ACC112 (cell line): Measurements from ENCODE around the gene EWSR1.

Experiments used
- H2AFZ ChIP-seq: fragments of 200-600 bp; sonication (generic); one replicate; pipeline ENCODE4 v1.6.0; 2017; ENCODE audit warnings: antibody characterized with exemption, low read length; ENCODE audit not compliant: unreplicated experiment
- H3K27ac ChIP-seq: fragments of 200-600 bp; sonication (generic); 2 replicates; pipeline ENCODE4 v1.5.1; 2014; ENCODE audit warnings: low read depth, mild to moderate bottlenecking, antibody characterized with exemption, low read length, moderate library complexity
- H3K27me3 ChIP-seq: fragments of 200-600 bp; sonication (generic); 2 replicates; pipeline ENCODE4 v1.6.1; 2014; ENCODE audit warnings: mild to moderate bottlenecking, antibody characterized with exemption, low read length, moderate library complexity, mixed read lengths; ENCODE audit not compliant: insufficient read depth
- H3K36me3 ChIP-seq: fragments of 200-600 bp; sonication (generic); 2 replicates; pipeline ENCODE4 v1.6.1; 2016; ENCODE audit warnings: mild to moderate bottlenecking, antibody characterized with exemption, low read length, moderate library complexity, mixed read lengths; ENCODE audit not compliant: insufficient read depth
- H3K4me1 ChIP-seq: fragments of 200-600 bp; sonication (generic); one replicate; pipeline ENCODE4 v1.6.1; 2016; ENCODE audit warnings: low read length, mixed read lengths; ENCODE audit not compliant: insufficient read depth, unreplicated experiment, control insufficient read depth
- H3K4me3 ChIP-seq: fragments of 200-600 bp; sonication (generic); 2 replicates; pipeline ENCODE4 v1.5.1; 2014; ENCODE audit warnings: mild to moderate bottlenecking, low read depth, low read length
- H3K79me2 ChIP-seq: fragments of 200-600 bp; sonication (generic); one replicate; pipeline ENCODE4 v1.6.0; 2016; ENCODE audit warnings: low read length; ENCODE audit not compliant: control insufficient read depth, unreplicated experiment, insufficient read depth

Gene EWSR1

GRCh38 chr22:29308148-29308790, 40.2 kb downstream of the EWSR1 start:
- Histone ChIP-seq H3K4me1 (peaks cover 17% of the 10 kb centered on the region), H3K27ac (no peak overlapping the region), H3K4me3 (peak overlapping the region; percentile 79; the same call in 1 of the 2 replicates)

GRCh38 chr22:29308791-29309262, 40.8 kb downstream of the EWSR1 start:
- Histone ChIP-seq H3K4me3 (no peak overlapping the region), H3K79me2 (no peaks in the 10 kb centered on the region), H3K4me1 (peaks cover 17% of the 10 kb centered on the region), H3K36me3 (no peaks in the 10 kb centered on the region), H2AFZ (no peak overlapping the region), H3K27ac (no peak overlapping the region), H3K27me3 (peaks cover 7% of the 10 kb centered on the region; the same call in 1 of the 2 replicates)

More at GRCh38 chr22:29308148-29308790, 40.2 kb downstream of the EWSR1 start:
- Histone ChIP-seq H3K36me3 (no peaks in the 10 kb centered on the region), H3K27me3 (peaks cover under 1% of the 10 kb centered on the region; the same call in 1 of the 2 replicates), H3K79me2 (no peaks in the 10 kb centered on the region), H2AFZ (no peak overlapping the region)

- Histone ChIP-seq H2AFZ (no peak overlapping the region), H3K36me3 (no peaks in the 10 kb centered on the region), H3K4me3 (no peak overlapping the region), H3K27ac (no peak overlapping the region), H3K27me3 (peaks cover 13% of the 10 kb centered on the region), H3K4me1 (peaks cover 17% of the 10 kb centered on the region), H3K79me2 (no peaks in the 10 kb centered on the region)
These were observed 41.4 kb downstream of the EWSR1 start for GRCh38 chr22:29309332-29310064.

GRCh38 chr22:29310065-29310862, 42.2 kb downstream of the EWSR1 start:
- Histone ChIP-seq H3K27me3 (peaks cover 21% of the 10 kb centered on the region), H3K27ac (peak overlapping the region; percentile 64), H3K79me2 (no peaks in the 10 kb centered on the region), H2AFZ (no peak overlapping the region), H3K4me3 (no peak overlapping the region), H3K4me1 (peaks cover 17% of the 10 kb centered on the region), H3K36me3 (no peaks in the 10 kb centered on the region)

- Histone ChIP-seq H3K4me3 (peak overlapping the region; percentile 45; the same call in 1 of the 2 replicates), H3K36me3 (no peaks in the 10 kb centered on the region), H2AFZ (no peak overlapping the region), H3K79me2 (no peaks in the 10 kb centered on the region), H3K27ac (peak overlapping the region; percentile 75), H3K27me3 (peaks cover 24% of the 10 kb centered on the region), H3K4me1 (peaks cover 17% of the 10 kb centered on the region)
These were observed 42.8 kb downstream of the EWSR1 start for GRCh38 chr22:29310863-29311339.

GRCh38 chr22:29311464-29312217, 43.6 kb downstream of the EWSR1 start:
- Histone ChIP-seq H3K36me3 (no peaks in the 10 kb centered on the region), H3K27me3 (peaks cover 31% of the 10 kb centered on the region), H3K4me1 (peaks cover 17% of the 10 kb centered on the region), H3K79me2 (no peaks in the 10 kb centered on the region), H3K27ac (peak overlapping the region; percentile 75), H2AFZ (no peak overlapping the region), H3K4me3 (peak overlapping the region; percentile 45; the same call in 1 of the 2 replicates)

- H3K4me1 ChIP-seq, result peaks cover 17% of the 10 kb centered on the region
These were observed 44.4 kb downstream of the EWSR1 start for GRCh38 chr22:29312218-29313125.

GRCh38 chr22:29313126-29313575, 45.1 kb downstream of the EWSR1 start:
- H3K79me2 ChIP-seq, result no peaks in the 10 kb centered on the region
- peaks cover 33% of the 10 kb centered on the region for H3K27me3 ChIP-seq
- H3K36me3 ChIP-seq, result no peaks in the 10 kb centered on the region
- no peak overlapping the region for H3K4me3 ChIP-seq
- H3K27ac ChIP-seq, result no peak overlapping the region
- H3K4me1 ChIP-seq, result peaks cover 17% of the 10 kb centered on the region
- H2AFZ ChIP-seq, result no peak overlapping the region

More at GRCh38 chr22:29312218-29313125, 44.4 kb downstream of the EWSR1 start:
- Histone ChIP-seq H3K79me2 (no peaks in the 10 kb centered on the region), H3K36me3 (no peaks in the 10 kb centered on the region), H3K27me3 (peaks cover 33% of the 10 kb centered on the region), H3K4me3 (no peak overlapping the region), H3K27ac (no peak overlapping the region), H2AFZ (no peak overlapping the region)
